DMS53 treated with DMSO at 0.1 percent for 48 hours (cell line): ENCODE results near the gene MYH11.

Experiments used
- DNase-seq: peaks from one replicate; lab custom pipeline; 2025; ENCODE audit not compliant: unreplicated experiment; lab: John Stamatoyannopoulos, UW

The MYH11 gene

DNA sequence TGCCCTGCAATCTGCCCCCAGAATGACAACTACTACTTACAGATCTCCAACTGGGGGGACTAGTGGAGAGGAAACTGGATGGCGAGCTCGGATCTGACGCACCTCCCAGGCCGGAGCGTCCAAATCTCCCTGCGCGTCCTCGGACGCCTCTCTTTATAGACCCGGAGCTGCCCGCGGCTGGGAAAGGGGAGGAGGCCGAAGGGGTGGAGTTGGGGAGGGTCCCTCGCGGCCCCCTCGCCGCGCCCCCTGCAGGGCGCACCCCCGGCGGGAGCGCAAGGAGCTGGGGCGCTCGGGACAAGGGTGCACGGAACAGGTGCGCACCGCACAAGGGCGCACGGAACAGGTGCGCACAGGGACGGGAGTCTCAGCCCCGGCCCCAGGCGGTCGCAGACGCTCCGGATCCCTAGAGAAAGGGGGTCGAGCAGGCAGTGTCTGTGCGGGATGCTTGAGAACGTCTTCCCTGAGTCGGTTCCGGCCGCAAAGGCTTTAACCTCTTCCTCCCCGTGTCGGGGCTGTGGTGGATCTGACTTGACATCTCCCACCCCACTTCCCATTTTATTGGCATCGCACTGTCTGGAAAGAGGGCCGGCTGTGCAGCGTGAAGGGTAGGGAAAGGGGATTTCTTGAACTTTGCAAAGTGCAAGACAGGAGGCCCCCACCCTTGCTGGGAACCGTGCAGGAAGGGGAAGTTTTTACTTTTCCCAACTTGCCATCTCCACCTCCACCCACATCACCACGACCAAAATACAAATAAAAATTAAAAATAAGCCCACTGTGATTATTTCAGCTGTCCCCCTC lies at the start of gene MYH11:
TSS of gene MYH11 (minus strand) at position 128 of the 798 bp plus-strand sequence. CDS start 18,776 bp downstream, outside the sequence.
- DNase-seq = no peak

DNA sequence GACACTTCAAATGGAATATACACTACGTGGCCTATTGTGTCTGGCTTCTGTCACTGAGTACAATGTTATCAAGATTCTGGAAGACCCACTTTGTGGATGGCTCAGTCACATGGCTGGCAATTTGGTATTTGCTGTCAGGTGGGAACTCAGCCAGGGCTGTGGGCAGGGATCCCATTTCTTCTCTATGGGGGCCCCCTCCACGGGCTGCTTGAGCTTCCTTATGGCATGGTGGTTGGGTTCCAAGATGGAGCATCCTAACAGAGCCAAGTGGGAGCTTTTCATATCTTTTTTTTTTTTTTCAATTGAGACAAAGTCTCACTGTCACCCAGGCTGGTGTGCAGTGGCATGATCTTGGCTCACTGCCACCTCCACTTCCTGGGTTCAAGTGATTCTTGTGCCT lies 49.6 kb upstream of the MYH11 start:
- no peak for DNase-seq

DNA sequence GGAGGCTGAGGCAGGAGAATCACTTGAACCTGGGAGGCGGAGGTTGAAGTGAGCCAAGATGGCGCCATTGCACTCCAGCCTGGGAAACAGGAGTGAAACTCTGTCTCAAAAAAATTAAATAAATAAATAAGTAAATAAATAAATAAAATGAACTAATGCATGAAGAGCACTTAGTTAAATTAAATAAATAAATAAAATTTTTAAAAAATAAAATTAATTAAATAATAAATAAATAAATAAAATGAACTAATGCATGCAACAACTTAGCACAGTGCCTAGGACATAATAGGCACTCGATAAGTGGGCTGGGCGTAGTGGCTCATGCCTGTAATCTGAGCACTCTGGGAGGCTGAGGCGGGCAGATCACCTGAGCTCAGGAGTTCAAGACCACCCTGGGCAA lies 47.1 kb upstream of the MYH11 start:
- DNase-seq = no peak

DNA sequence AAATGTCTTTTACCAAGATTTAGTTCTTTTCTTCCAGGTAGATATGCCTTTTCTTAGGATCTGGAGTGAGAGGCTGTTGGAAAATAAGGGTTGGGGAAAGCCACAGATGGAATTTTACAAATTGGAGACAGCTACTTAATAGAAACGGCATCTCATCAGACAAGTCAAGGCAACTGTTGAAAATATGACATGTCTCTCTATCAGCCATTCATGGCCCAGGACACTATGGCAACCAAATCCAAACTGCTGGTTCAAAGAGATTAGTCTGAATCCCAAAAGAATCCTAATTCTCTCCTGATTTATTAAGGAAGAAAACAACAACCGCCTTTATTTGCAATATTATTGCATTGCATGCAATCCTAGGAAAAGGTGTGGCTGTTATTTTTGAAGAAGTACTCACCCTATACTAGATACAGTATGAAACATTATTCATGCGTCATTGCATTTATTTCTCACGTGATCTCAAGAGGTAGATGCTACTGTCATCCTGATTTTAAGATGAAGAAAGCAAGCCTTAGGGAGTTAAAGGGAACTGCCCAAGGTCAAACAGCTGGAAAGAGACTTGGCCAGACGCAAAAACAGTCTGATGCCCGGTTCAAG lies 44.2 kb upstream of the MYH11 start:
- no peak for DNase-seq

DNA sequence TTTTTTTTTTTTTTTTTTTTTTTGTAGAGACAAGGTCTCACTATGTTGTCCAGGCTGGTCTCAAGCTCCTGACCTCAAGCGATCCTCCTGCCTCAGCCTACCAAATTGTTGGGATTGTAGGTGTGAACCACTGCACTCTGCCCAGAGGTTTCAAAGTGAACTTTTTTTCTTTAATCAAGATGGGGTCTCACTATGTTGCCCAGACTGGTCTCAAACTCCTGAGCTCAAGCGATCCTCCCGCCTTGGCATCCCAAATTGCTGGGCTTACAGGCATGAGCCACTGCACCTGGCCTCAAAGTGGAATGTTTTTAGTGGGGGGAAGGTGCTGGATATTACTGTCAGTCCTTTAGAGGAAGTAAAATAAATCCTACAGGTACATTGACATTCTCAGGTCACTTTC lies 43.5 kb upstream of the MYH11 start:
- no peak for DNase-seq

DNA sequence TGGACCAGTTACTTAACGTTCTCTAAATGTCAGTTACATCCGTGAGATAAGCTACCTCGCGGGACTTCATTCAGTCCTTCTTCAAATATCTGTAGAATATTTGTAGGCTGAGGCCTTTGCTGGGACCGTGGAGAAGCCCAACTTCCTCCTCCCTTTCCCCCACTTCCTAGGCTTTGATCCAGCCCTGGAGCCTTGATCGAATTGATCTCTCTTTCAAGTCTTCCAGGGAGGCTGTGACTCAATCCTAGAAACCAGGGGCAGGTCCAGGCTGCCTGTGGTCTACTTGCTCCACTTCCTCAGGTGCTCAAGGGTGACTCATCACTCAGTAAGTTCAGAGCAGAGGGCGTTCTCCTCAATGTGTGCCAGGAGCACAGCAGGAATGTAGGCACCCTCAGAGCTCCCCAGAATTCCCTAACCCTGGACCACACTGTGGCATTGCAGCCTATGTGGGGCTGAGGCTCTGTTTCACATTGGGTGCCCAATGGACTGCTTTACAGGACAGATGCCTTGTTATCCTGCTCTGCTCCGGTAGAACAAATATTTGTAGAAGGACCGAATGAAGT lies 42.8 kb upstream of the MYH11 start:
- peak; percentile 72 for DNase-seq

DNA sequence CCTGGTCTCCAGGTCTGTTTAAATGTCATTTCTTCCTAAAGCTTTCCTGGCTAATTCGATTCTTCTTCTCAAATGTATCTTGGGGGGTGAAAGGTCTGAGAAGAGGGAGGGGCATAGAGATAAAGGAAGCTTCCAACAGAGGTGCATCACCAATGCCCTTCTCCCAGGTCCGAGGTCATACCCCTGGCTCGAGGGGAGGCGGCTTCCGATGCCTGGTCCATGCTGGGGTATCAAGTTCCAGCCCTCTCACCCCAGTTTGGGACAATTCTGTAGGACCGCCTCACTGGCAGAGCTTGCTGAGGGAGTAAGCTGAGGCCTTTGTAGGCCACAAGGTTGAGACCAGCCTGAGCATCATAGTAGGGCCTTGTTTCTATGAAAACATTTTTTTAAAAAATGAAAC lies 41.8 kb upstream of the MYH11 start:
- DNase-seq = no peak

DNA sequence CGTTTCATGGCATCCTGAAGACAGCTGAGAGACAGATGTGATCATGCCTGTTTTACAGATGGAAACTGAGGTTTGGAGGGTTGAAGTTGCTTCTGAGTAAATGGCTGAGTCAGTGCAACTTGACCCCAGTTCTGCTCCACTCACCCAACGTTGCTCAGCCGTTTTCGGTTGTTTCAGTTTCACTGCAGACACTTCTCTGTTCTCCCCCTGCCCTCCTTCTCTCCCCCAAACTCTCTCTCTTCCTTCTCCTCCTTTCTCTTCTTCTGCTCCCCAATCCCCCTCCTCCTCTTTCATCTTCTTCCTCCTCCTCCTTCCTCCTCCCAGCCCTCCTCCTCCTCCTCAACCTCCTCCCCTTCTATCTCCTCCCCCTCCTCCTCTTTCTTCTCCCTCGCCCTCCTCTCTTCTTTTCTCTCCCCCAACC lies 41.0 kb upstream of the MYH11 start:
- no peak for DNase-seq

DNA sequence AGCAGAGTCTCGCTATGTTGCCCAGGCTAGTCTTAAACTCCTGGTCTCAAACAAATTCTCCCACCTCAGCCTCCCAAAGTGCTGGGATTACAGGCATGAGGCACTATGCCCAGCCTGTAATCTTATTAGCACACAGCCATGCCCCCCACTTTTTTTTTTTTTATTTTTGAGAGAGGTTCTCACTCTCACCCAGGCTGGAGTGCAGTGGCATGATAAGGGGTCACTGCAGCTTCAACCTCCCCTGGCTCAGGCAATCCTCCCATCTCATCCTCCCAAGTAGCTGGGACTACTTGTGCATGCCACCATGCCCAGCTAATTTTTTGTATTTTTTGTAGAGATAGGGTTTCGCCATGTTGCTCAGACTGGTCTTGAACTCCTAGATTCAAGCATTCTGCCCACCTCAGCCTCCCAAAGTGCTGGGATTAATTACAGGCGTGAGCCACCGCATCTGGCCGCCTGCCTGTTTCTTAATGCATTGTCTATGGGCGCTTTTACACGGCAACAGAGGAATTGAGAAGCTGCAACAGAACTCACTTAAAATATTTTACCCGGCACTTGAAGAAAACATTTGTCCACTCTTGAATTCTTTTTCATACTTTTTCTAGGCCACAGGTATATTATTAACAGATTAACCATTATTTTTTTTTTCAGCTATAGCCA lies 40.4 kb upstream of the MYH11 start:
- no peak for DNase-seq

DNA sequence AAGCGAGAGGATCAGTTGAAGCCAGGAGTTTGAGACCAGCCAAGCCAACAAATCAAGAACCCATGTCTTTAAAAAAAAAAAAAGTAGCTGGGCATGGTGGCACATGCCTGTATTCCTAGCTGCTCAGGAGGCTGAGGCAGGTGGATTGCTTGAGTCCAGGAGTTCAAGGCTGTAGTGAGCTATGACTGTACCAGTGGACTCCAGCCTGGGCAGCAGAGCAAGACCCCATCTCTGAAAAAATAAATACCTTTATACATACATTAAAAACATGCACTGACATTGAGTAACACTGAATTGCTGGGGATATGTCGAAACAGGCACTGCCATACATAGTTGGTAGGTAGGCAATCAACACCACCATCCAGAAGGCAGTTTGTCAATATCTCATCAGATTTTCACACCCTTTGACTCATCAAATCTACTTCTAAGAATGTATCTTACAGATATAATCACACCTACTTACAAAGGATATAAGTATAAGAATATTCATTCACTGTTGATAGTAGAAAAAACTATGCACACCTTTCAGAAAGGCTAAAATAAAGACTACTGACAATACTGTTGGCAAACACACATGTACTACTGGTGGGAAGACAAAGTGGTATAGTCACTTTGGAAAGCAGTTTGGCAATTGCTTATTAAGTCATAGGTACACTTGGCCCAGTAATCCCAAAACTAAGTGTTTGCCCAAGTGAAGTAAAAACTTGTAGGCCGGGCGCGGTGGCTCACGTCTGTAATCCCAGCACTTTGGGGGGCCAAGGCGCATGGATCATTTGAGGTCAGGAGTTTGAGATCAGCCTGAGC lies 37.9 kb upstream of the MYH11 start:
- no peak for DNase-seq

DNA sequence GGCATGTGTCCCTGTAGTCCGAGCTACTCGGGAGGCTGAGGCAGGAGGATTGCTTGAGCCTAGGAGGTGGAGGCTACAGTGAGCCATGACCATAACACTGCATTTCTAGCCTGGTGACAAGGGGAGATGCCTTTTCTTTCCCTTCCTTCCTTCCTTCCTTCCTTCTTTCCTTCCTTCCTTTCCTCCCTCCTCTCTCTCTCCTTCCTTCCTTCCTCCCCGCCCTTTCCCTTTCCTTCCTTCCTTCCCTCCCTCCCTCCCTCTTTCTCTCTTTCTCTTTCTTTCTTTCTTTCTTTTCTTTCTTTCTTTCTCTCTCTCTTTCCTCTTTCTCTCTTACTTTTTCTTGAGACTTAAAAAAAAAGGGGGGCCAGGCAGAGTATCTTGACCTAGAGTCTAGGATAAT lies 34.7 kb upstream of the MYH11 start:
- DNase-seq = no peak

DNA sequence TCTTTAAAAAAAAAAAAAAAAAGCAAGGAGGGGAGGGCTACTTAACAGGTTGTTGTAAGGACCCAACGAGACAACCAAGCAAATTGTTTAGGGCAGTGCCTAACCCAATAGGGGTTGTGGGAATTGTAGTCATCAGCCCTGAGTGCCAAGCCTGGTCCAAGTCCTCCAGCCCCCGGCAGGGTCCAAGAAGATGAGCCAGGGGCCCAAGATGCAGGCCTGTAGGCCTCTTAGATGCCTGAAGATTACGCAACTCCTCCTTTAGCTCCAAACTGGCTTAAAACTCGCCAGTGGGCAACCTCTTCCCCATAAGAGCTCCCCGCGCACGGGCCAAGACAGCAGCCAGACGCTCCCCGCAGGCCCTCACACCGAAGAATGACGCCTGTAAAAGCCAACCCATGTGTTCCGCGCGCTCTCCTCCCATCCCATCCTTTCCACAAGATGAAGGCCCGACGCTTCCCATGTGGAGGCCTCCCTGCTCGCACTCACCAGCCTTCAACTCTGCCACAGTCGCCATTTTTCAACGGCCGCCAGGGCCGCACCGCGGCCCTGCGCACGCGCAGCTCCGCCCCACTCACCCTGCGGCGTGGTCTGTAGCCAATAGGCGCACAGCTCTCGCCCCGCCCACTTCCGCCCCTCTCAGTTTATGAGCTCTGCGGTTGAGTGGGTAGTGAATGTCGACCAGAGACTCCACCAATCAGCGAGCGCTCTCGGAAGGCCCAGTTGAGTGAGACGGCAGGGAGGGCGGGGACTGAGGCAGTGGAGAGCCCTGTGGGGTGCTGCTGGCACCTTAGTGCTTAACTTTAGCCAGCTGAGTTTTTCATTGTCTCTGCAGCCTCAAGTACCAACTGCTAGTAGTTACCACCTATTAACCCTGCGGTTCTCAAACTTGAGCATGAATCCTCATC lies 31.5 kb upstream of the MYH11 start, which contains the start of gene CEP20:
TSS of gene CEP20 (minus strand) at position 532 of the 905 bp plus-strand sequence. CDS start at position 514, 18 bp downstream.
- DNase-seq = peak; percentile 92

DNA sequence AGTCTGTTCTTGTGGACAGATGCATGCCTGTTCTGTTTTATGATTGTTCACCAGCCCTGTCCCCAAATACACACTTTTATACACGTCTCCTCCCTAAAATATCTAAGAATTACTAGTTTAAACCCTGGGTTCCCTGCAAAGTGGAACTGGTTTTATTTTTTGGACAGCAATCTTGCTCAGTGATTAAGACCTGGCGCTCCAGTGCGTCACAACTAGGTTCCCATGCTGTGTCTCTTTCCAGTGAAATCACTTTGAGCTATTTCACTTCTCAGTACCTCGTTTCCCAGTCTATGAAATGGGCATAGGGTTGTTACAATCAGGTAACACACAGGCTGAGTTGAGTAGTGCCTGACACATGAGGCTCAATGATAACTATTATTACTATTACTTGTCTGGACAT lies 30.5 kb upstream of the MYH11 start:
- no peak for DNase-seq

DNA sequence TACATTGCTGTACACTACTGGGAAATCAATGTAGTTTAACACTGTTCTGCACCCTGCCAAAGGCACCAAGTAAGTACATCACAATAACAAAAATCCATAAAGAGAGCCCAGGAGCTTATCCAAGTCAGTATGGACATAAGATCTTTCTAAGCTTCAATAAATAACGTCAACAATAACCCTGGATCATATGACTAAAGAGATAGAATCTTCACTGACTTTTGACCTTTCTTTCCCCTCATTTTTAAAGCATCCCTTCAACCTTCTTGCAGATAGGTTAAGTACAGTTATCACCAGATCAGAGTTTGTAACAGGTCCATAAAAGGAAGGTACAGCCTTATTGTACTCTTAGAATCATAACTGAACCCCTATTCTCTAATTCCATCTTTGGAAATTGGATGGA lies 29.2 kb upstream of the MYH11 start:
- no peak for DNase-seq

DNA sequence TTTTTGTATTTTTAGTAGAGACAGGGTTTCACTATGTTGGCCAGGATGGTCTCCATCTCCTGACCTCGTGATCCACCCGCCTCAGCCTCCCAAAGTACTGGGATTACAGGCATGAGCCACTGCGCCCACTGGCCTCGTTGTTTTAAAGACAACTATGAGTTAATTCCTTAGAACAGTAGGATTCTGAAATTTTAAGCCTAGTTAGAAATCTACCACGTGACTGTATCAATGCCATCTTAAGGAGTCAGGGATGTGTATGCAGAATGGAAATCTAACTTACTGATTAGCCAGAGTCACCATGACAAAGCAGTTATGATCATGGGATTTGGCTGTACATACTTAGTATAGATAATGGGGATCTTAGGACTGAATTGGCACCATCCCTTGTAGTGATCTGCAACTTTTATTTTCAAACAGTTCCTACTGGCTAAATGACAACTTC lies 28.8 kb upstream of the MYH11 start:
- no peak for DNase-seq

DNA sequence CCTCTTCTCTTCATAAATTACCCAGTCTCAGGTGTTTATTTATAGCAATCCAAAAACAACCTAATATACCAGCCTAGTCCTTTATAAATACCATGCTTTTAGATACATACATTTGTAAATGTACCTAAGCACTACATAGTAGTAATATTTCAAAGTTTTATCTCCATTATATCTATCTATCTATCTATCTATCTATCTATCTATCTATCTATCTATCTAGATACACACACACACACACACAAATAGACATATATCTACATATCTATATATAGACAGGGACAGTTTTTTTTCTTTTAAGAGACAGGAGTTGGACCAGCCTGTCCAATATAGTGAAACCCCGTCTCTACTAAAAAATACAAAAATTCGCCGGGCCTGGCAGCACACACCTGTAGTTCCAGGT lies 25.7 kb upstream of the MYH11 start:
- DNase-seq = no peak

DNA sequence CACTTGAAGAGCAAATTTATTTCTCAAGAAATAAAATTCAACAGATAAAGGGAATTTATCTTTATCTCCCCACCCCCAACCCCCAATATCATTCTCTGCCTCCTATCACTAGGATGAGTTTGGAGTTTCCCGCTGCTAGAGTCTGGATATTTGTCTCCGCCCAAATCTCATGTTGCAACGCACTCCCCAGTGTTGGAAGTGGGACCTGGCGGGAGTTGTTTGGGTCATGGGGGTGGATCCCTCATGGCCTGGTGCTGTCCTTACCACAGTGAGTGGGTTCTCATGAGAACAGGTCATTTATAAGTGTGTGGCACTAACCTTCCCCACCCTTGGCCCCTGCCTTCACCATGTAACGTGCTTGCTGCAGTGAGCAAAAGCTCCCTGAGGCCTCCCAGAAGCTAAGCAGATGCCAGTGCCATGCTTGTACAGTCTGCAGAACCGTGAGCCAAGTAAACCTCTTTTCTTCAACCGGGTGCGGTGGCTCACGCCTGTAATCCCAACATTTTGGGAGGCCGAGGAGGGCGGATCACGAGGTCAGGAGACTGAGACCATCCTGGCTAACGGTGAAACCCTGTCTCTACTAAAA lies 25.1 kb upstream of the MYH11 start:
- DNase-seq = no peak

DNA sequence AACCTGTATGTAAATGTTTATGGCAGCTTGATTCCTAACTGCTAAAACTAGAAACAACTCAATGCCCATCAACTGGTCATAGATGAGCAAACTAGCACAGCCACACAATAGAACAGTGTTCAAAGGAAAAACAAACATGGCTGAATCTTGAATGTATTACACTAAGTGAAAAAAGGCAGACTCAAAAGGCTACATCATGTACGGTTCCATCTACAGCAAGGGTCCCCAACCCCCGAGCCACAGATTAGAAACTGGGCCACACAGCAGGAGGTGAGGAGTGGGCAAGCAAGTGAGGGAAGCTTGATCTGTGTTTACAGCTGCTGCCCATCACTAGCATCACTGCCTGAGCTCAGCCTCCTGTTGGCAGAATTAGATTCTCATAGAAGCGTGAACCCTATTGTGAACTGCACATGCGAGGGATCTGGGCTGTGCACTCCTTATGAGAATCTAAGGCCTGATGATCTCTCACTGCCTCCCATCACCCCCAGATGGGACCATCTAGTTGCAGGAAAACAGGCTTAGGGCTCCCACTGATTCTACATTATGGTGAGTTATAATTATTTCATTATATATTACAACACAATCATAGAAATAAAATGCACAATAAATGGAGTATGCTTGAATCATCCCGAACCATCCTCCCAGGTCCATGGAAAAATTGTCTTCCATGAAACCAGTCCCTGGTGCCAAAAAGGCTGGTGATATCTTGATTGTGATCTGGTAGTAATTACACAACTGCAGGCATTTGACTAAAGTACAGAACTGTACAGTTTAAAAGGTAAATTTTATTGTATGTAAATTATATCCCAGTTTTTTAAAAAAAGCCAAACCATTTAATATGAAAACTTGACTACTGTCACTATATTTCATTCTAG lies 23.8 kb upstream of the MYH11 start:
- no peak for DNase-seq
